ENCODE data around the gene FBLN1. TPM values are rescaled to one million over a fixed set of nuclear protein-coding genes. Genes with fewer than 3 reads are reported as not detected.
A peak's percentile ranks its signal among the peaks of the same experiment; 100 is the strongest.

Gene FBLN1
- total RNA-seq (2022) (28.4 and 28.6 TPM in 2 replicates), Bru-seq, nascent RNA (percentile 34 among the genes with signal in this experiment), BruChase-seq, experiment 1, labeled RNA remaining after a 6-hour chase (percentile 32 among the genes with signal in this experiment), BruChase-seq, experiment 2, labeled RNA remaining after a 2-hour chase (percentile 32 among the genes with signal in this experiment)
- long read RNA-seq, transcript FBLN1-201 (15 exons, 2,251 nt): major isoform, 33 of 53 reads
- long read RNA-seq, transcript FBLN1-202 (17 exons, 2,896 nt): minor isoform, 12 of 53 reads
- long read RNA-seq, partial matches to known transcripts: 3 of 53 reads
- long read RNA-seq, other reads (novel, unspliced or antisense): 5 of 53 reads

GRCh38 chr22:45502215-45503049 lies at the start of gene FBLN1:
Gene FBLN1 (plus strand): TSS chr22:45502883. CDS start chr22:45502986, 103 bp downstream.
- Mint-ChIP-seq H3K4me3 (ENCODE audit: low read depth, unreplicated experiment) (peak within 1 kb of the TSS; percentile 46), H3K4me1 (ENCODE audit: low read depth, unreplicated experiment) (no peaks in the 10 kb centered on the region), H3K9me3 (ENCODE audit: low read depth, unreplicated experiment) (no peaks in the 10 kb centered on the region), H3K27ac (ENCODE audit: unreplicated experiment) (no peak within 1 kb of the TSS), H3K36me3 (ENCODE audit: insufficient read depth, unreplicated experiment) (no peaks in the 10 kb centered on the region), H3K27me3 (ENCODE audit: unreplicated experiment) (no peaks in the 10 kb centered on the region)
- CTCF ChIA-PET: interaction anchor here (0.7 kb wide), 1 partner anchor 46 kb away, joined by 3 read pairs; no protein-coding TSS in a partner anchor
- TF ChIP-seq CTCF (IDR thresholded peaks at IDR 0.05; ENCODE audit: unreplicated experiment): peak; percentile 51
- peak; percentile 60 for DNase-seq
- intact Hi-C loops (cut with micrococcal nuclease; ENCODE audit: unreplicated experiment): no loop called here
- BruUV-seq (replicated peaks): no TSS peak

- DNase-seq: no peak
- Mint-ChIP-seq H3K27ac (ENCODE audit: unreplicated experiment) (no peak overlapping the region), H3K9me3 (ENCODE audit: low read depth, unreplicated experiment) (no peaks in the 10 kb centered on the region), H3K36me3 (ENCODE audit: insufficient read depth, unreplicated experiment) (no peaks in the 10 kb centered on the region), H3K4me1 (ENCODE audit: low read depth, unreplicated experiment) (no peaks in the 10 kb centered on the region), H3K27me3 (ENCODE audit: unreplicated experiment) (peaks cover 81% of the 10 kb centered on the region), H3K4me3 (ENCODE audit: low read depth, unreplicated experiment) (no peak overlapping the region)
- CTCF ChIA-PET: interaction anchor here (0.6 to 1.5 kb wide), 2 partner anchors 12 to 856 kb away, joined by 3 read pairs; no protein-coding TSS in a partner anchor
- BruUV-seq (replicated peaks): no TSS peak
- intact Hi-C loops (cut with micrococcal nuclease; ENCODE audit: unreplicated experiment): no loop called here
- TF ChIP-seq CTCF (IDR thresholded peaks at IDR 0.05; ENCODE audit: unreplicated experiment): no peak
Measured at GRCh38 chr22:45453764-45454163, 48.9 kb upstream of the FBLN1 start.

- BruUV-seq (replicated peaks): no TSS peak
- Mint-ChIP-seq H3K4me1 (ENCODE audit: low read depth, unreplicated experiment) (no peaks in the 10 kb centered on the region), H3K4me3 (ENCODE audit: low read depth, unreplicated experiment) (no peak overlapping the region), H3K9me3 (ENCODE audit: low read depth, unreplicated experiment) (no peaks in the 10 kb centered on the region), H3K36me3 (ENCODE audit: insufficient read depth, unreplicated experiment) (no peaks in the 10 kb centered on the region), H3K27ac (ENCODE audit: unreplicated experiment) (no peak overlapping the region), H3K27me3 (ENCODE audit: unreplicated experiment) (peaks cover 81% of the 10 kb centered on the region)
- CTCF ChIA-PET: interaction anchor here (0.6 to 1.5 kb wide), 2 partner anchors 12 to 856 kb away, joined by 3 read pairs; no protein-coding TSS in a partner anchor
- intact Hi-C loops (cut with micrococcal nuclease; ENCODE audit: unreplicated experiment): no loop called here
- no peak for TF ChIP-seq CTCF (IDR thresholded peaks at IDR 0.05; ENCODE audit: unreplicated experiment)
- DNase-seq: no peak
Measured at GRCh38 chr22:45454275-45454674, 48.4 kb upstream of the FBLN1 start.

- TF ChIP-seq CTCF (IDR thresholded peaks at IDR 0.05; ENCODE audit: unreplicated experiment): no peak
- intact Hi-C loops (cut with micrococcal nuclease; ENCODE audit: unreplicated experiment): no loop called here
- H3K27me3 Mint-ChIP-seq (ENCODE audit: unreplicated experiment): peaks cover 79% of the 10 kb centered on the region
- CTCF ChIA-PET: no interaction called here
- no peak for DNase-seq
- H3K9me3 Mint-ChIP-seq (ENCODE audit: low read depth, unreplicated experiment): no peaks in the 10 kb centered on the region
- no TSS peak for BruUV-seq (replicated peaks)
- H3K4me1 Mint-ChIP-seq (ENCODE audit: low read depth, unreplicated experiment): no peaks in the 10 kb centered on the region
- H3K36me3 Mint-ChIP-seq (ENCODE audit: insufficient read depth, unreplicated experiment): no peaks in the 10 kb centered on the region
- H3K27ac Mint-ChIP-seq (ENCODE audit: unreplicated experiment): no peak overlapping the region
- no peak overlapping the region for H3K4me3 Mint-ChIP-seq (ENCODE audit: low read depth, unreplicated experiment)
Measured at GRCh38 chr22:45455212-45455611, 47.5 kb upstream of the FBLN1 start.
